HepG2 (cell line): Measurements from ENCODE around the gene ABHD1. TPM values are rescaled to one million over a fixed set of nuclear protein-coding genes. Genes with fewer than 3 reads are reported as not detected.

Experiments
- FOXJ3 ChIP-seq: sonication (generic); formaldehyde crosslinking; IDR thresholded peaks from 2 replicates; pipeline ENCODE4 v1.4.0; 2020; ENCODE audit warnings: missing genetic modification reagents, mild to moderate bottlenecking, borderline replicate concordance
- FOXP1 ChIP-seq, 2 experiments: fragments of 450-650 bp in 1 of 2; IDR thresholded peaks; 2 replicates each; pipeline ENCODE4 v1.6.1; 2017 to 2018; ENCODE audit warnings: antibody characterized with exemption in 1 of 2
- HNRNPL ChIP-seq: fragments of 200-400 bp; formaldehyde crosslinking; IDR thresholded peaks from 2 replicates; pipeline ENCODE4 v1.6.1; 2017; ENCODE audit warnings: mild to moderate bottlenecking, low read depth, low read length
- NBN ChIP-seq: fragments of 450-650 bp; conservative IDR thresholded peaks from 2 replicates; pipeline ENCODE4 v1.6.1; 2017
- NPAS2 ChIP-seq: sonication (generic); formaldehyde crosslinking; IDR thresholded peaks from 2 replicates; pipeline ENCODE4 v1.8.0; 2022; ENCODE audit warnings: mild to moderate bottlenecking, missing genetic modification reagents, borderline replicate concordance
- NR3C1 ChIP-seq: sonication (generic); formaldehyde crosslinking; IDR thresholded peaks from 2 replicates; pipeline ENCODE4 v1.4.0; 2020; ENCODE audit warnings: missing genetic modification reagents
- PAWR ChIP-seq: sonication (generic); formaldehyde crosslinking; IDR thresholded peaks from 2 replicates; pipeline ENCODE4 v1.4.0; 2020; ENCODE audit warnings: missing genetic modification reagents, mild to moderate bottlenecking, borderline replicate concordance
- RAD51 ChIP-seq: fragments of 450-650 bp; IDR thresholded peaks from 2 replicates; pipeline ENCODE4 v1.6.1; 2016; ENCODE audit warnings: borderline replicate concordance
- SALL1 ChIP-seq: sonication (generic); formaldehyde crosslinking; IDR thresholded peaks from 2 replicates; pipeline ENCODE4 v1.8.0; 2022; ENCODE audit warnings: mild to moderate bottlenecking, missing genetic modification reagents
- SALL2 ChIP-seq: sonication (generic); formaldehyde crosslinking; IDR thresholded peaks from 2 replicates; pipeline ENCODE4 v1.8.1; 2023; ENCODE audit warnings: mild to moderate bottlenecking, missing genetic modification reagents, inconsistent platforms
- SMARCE1 ChIP-seq: fragments of 450-650 bp; IDR thresholded peaks from 2 replicates; pipeline ENCODE4 v1.6.1; 2017; ENCODE audit warnings: borderline replicate concordance
- ZNF569 ChIP-seq: sonication (generic); formaldehyde crosslinking; IDR thresholded peaks from 2 replicates; pipeline ENCODE4 v1.5.0; 2020; ENCODE audit warnings: mild to moderate bottlenecking, missing genetic modification reagents, moderate library complexity, borderline replicate concordance
- ZNF766 ChIP-seq: sonication (generic); formaldehyde crosslinking; IDR thresholded peaks from 2 replicates; pipeline ENCODE4 v1.5.0; 2020; ENCODE audit warnings: missing genetic modification reagents, borderline replicate concordance
- ZZZ3 ChIP-seq: sonication (generic); formaldehyde crosslinking; IDR thresholded peaks from 2 replicates; pipeline ENCODE4 v1.4.0; 2020; ENCODE audit warnings: missing genetic modification reagents, mild to moderate bottlenecking, borderline replicate concordance
- polyA plus RNA-seq, 8 experiments: library from polyadenylated mRNA; depleted of rRNA in 3 of 8; stranded (reverse) in 7 of 8; unstranded in 1 of 8; fragments of >200 nt; fragmentation: Illumina TruSeq in 4 of 8; extraction: Trizol in 4 of 8; gene quantifications; 2 replicates each; pipeline versions ENCODE4 v1.2.1 to v1.2.3, GENCODE V29; 2011 to 2016; ENCODE audit warnings: low read depth in 4 of 8, missing spikeins in 1 of 8, mixed read lengths in 1 of 8; ENCODE audit not compliant: insufficient read depth in 1 of 8
- total RNA-seq, 5 experiments: library from RNA; depleted of rRNA; stranded (reverse); fragments of >200 nt; fragmentation: Illumina TruSeq; extraction: Trizol; gene quantifications; 2 replicates each; pipeline ENCODE4 v1.2.3, GENCODE V29; 2016; ENCODE audit warnings: low read depth in 1 of 5
- TF ChIP-seq, protein P1 (sequence below): IDR thresholded peaks from 2 replicates; pipeline ENCODE4 v1.6.1; 2016; ENCODE audit warnings: control low read depth
- TF ChIP-seq, protein P2 (sequence below), 2 experiments: IDR thresholded peaks; 2 replicates each; pipeline ENCODE4 v1.6.1; 2011 to 2012; ENCODE audit warnings: low read length in 2 of 2, borderline replicate concordance in 1 of 2, low read depth in 1 of 2, mild to moderate bottlenecking in 1 of 2, moderate library complexity in 1 of 2
- TF ChIP-seq, protein P3 (sequence below): sonication (generic); formaldehyde crosslinking; IDR thresholded peaks from 2 replicates; pipeline ENCODE4 v1.8.0; 2022; ENCODE audit warnings: mild to moderate bottlenecking, missing genetic modification reagents
- TF ChIP-seq, protein P4 (sequence below): sonication (generic); formaldehyde crosslinking; IDR thresholded peaks from 2 replicates; pipeline ENCODE4 v1.5.0; 2020; ENCODE audit warnings: missing genetic modification reagents
- TF ChIP-seq, protein P5 (sequence below): sonication (generic); formaldehyde crosslinking; IDR thresholded peaks from 2 replicates; pipeline ENCODE4 v1.4.0; 2020; ENCODE audit warnings: missing genetic modification reagents, borderline replicate concordance

ABHD1 gene
- total and polyA plus RNA-seq, 2 of the 13 experiments (the other 11 are each of a cell fraction or from before 2014, with no cell fraction given): 0.04 to 0.81 TPM

DNA sequence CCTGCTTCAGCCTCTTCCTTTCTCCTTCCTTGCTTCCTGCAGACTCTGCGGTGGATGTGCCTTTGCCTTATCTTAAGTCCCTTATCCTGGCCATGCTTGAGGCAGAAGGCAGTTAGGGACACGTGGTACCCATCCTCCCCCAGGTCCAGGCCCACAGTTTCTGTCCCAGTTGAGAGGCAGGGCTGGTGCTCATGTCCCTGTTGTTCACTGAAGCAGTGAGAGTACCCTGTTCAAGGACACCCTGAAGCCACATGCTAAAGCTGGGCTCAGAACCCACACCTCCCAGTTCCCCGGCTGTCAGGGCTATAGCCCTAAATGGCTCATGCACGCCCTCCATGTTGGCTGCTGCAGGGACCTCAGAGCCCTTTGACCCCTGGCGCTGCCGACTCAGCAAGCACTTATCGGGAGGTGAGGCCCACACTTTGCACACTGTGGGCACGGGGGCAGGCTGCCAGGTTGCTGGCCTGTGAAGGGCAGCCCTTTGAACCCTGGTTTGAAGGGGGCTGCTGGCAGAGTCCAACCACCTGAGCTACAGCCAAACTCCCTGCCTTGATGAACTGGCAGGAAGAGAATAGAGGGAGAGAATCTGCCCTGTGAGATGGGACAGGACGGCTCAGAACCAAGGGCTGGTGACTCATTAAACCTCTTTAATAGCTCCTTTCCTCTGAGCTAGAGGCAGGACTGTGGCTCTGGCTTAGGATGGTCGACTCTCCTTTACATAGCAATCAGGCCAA lies 30.8 kb upstream of the ABHD1 start (continued):
- TF ChIP-seq NR3C1: no peak
- TF ChIP-seq, protein P1, sequence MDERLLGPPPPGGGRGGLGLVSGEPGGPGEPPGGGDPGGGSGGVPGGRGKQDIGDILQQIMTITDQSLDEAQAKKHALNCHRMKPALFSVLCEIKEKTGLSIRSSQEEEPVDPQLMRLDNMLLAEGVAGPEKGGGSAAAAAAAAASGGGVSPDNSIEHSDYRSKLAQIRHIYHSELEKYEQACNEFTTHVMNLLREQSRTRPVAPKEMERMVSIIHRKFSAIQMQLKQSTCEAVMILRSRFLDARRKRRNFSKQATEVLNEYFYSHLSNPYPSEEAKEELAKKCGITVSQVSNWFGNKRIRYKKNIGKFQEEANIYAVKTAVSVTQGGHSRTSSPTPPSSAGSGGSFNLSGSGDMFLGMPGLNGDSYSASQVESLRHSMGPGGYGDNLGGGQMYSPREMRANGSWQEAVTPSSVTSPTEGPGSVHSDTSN (CRISPR knock-in tag): no peak
- TF ChIP-seq, protein P2, sequence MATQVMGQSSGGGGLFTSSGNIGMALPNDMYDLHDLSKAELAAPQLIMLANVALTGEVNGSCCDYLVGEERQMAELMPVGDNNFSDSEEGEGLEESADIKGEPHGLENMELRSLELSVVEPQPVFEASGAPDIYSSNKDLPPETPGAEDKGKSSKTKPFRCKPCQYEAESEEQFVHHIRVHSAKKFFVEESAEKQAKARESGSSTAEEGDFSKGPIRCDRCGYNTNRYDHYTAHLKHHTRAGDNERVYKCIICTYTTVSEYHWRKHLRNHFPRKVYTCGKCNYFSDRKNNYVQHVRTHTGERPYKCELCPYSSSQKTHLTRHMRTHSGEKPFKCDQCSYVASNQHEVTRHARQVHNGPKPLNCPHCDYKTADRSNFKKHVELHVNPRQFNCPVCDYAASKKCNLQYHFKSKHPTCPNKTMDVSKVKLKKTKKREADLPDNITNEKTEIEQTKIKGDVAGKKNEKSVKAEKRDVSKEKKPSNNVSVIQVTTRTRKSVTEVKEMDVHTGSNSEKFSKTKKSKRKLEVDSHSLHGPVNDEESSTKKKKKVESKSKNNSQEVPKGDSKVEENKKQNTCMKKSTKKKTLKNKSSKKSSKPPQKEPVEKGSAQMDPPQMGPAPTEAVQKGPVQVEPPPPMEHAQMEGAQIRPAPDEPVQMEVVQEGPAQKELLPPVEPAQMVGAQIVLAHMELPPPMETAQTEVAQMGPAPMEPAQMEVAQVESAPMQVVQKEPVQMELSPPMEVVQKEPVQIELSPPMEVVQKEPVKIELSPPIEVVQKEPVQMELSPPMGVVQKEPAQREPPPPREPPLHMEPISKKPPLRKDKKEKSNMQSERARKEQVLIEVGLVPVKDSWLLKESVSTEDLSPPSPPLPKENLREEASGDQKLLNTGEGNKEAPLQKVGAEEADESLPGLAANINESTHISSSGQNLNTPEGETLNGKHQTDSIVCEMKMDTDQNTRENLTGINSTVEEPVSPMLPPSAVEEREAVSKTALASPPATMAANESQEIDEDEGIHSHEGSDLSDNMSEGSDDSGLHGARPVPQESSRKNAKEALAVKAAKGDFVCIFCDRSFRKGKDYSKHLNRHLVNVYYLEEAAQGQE (IDR thresholded peaks at IDR 0.05; ENCODE audit: borderline replicate concordance in 1 of 2, low read depth in 1 of 2, low read length in 2 of 2): peak in 1 of 2 experiments; percentile 63; a peak in 1 of 4 replicates
- no peak for TF ChIP-seq SMARCE1
- peak; percentile 98 for TF ChIP-seq SALL1 (CRISPR knock-in tag)
- no peak; the same call in 1 of the 2 replicates for TF ChIP-seq FOXJ3 (CRISPR knock-in tag)
- peak; percentile 100 for TF ChIP-seq HNRNPL
- TF ChIP-seq, protein P3, sequence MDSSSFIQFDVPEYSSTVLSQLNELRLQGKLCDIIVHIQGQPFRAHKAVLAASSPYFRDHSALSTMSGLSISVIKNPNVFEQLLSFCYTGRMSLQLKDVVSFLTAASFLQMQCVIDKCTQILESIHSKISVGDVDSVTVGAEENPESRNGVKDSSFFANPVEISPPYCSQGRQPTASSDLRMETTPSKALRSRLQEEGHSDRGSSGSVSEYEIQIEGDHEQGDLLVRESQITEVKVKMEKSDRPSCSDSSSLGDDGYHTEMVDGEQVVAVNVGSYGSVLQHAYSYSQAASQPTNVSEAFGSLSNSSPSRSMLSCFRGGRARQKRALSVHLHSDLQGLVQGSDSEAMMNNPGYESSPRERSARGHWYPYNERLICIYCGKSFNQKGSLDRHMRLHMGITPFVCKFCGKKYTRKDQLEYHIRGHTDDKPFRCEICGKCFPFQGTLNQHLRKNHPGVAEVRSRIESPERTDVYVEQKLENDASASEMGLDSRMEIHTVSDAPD (CRISPR knock-in tag): peak; percentile 94
- TF ChIP-seq ZNF766: 0 out of 2 replicates have a peak, but pooled peaks have one; percentile 53
- TF ChIP-seq, protein P4, sequence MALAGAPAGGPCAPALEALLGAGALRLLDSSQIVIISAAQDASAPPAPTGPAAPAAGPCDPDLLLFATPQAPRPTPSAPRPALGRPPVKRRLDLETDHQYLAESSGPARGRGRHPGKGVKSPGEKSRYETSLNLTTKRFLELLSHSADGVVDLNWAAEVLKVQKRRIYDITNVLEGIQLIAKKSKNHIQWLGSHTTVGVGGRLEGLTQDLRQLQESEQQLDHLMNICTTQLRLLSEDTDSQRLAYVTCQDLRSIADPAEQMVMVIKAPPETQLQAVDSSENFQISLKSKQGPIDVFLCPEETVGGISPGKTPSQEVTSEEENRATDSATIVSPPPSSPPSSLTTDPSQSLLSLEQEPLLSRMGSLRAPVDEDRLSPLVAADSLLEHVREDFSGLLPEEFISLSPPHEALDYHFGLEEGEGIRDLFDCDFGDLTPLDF (CRISPR knock-in tag): no peak
- TF ChIP-seq FOXP1 (IDR thresholded peaks at IDR 0.05): no peak
- TF ChIP-seq FOXP1 (CRISPR knock-in tag; IDR thresholded peaks at IDR 0.05): no peak
- TF ChIP-seq PAWR (CRISPR knock-in tag): no peak
- TF ChIP-seq, protein P5, sequence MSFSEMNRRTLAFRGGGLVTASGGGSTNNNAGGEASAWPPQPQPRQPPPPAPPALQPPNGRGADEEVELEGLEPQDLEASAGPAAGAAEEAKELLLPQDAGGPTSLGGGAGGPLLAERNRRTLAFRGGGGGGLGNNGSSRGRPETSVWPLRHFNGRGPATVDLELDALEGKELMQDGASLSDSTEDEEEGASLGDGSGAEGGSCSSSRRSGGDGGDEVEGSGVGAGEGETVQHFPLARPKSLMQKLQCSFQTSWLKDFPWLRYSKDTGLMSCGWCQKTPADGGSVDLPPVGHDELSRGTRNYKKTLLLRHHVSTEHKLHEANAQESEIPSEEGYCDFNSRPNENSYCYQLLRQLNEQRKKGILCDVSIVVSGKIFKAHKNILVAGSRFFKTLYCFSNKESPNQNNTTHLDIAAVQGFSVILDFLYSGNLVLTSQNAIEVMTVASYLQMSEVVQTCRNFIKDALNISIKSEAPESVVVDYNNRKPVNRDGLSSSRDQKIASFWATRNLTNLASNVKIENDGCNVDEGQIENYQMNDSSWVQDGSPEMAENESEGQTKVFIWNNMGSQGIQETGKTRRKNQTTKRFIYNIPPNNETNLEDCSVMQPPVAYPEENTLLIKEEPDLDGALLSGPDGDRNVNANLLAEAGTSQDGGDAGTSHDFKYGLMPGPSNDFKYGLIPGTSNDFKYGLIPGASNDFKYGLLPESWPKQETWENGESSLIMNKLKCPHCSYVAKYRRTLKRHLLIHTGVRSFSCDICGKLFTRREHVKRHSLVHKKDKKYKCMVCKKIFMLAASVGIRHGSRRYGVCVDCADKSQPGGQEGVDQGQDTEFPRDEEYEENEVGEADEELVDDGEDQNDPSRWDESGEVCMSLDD (CRISPR knock-in tag): peak; percentile 83; the same call in 1 of the 2 replicates
- TF ChIP-seq ZZZ3 (CRISPR knock-in tag): no peak
- TF ChIP-seq NBN: no peak
- TF ChIP-seq SALL2 (CRISPR knock-in tag): no peak
- no peak for TF ChIP-seq ZNF569
- no peak for TF ChIP-seq NPAS2
- TF ChIP-seq RAD51: no peak
